ENCODE measurements around the gene PTPRF. TPM values are rescaled to one million over a fixed set of nuclear protein-coding genes. Genes with fewer than 3 reads are reported as not detected.
A peak's percentile ranks its signal among the peaks of the same experiment; 100 is the strongest.

The PTPRF gene
- total RNA-seq, 1 donor from 2014 or later: 2.9 TPM

- TF ChIP-seq CTCF (IDR thresholded peaks at IDR 0.05; ENCODE audit: borderline replicate concordance): no peak
- Histone ChIP-seq H3K27me3 (ENCODE audit: low read depth) (no peaks in the 10 kb centered on the region), H3K4me3 (no peak overlapping the region), H3K27ac (replicated peaks) (no peak overlapping the region), H3K36me3 (no peaks in the 10 kb centered on the region), H3K4me1 (peaks cover 21% of the 10 kb centered on the region), H3K9me3 (replicated peaks) (no peaks in the 10 kb centered on the region)
- DNase-seq: no peak
- intact Hi-C loops (cut with micrococcal nuclease): no loop called here
Measured at GRCh38 chr1:43538969-43539368, 8.3 kb downstream of the PTPRF start.

- no peak for DNase-seq
- intact Hi-C loops (cut with micrococcal nuclease): no loop called here
- H3K4me1 ChIP-seq: peaks cover 21% of the 10 kb centered on the region
- no peak overlapping the region for H3K27ac ChIP-seq (replicated peaks)
- H3K4me3 ChIP-seq: no peak overlapping the region
- no peak for TF ChIP-seq CTCF (IDR thresholded peaks at IDR 0.05; ENCODE audit: borderline replicate concordance)
- no peaks in the 10 kb centered on the region for H3K27me3 ChIP-seq (ENCODE audit: low read depth)
- H3K9me3 ChIP-seq (replicated peaks): no peaks in the 10 kb centered on the region
- H3K36me3 ChIP-seq: no peaks in the 10 kb centered on the region
Measured at GRCh38 chr1:43539726-43540434, 9.2 kb downstream of the PTPRF start.

- Histone ChIP-seq H3K27ac (replicated peaks) (no peak overlapping the region), H3K27me3 (ENCODE audit: low read depth) (no peaks in the 10 kb centered on the region), H3K9me3 (replicated peaks) (no peaks in the 10 kb centered on the region), H3K4me1 (peaks cover 21% of the 10 kb centered on the region), H3K4me3 (no peak overlapping the region), H3K36me3 (no peaks in the 10 kb centered on the region)
- intact Hi-C loops (cut with micrococcal nuclease): no loop called here
- DNase-seq: no peak
- TF ChIP-seq CTCF (IDR thresholded peaks at IDR 0.05; ENCODE audit: borderline replicate concordance): no peak
Measured at GRCh38 chr1:43540653-43541071, 10.0 kb downstream of the PTPRF start.

- TF ChIP-seq CTCF (IDR thresholded peaks at IDR 0.05; ENCODE audit: borderline replicate concordance): no peak
- DNase-seq: no peak
- no peak overlapping the region for H3K4me3 ChIP-seq
- no peaks in the 10 kb centered on the region for H3K27me3 ChIP-seq (ENCODE audit: low read depth)
- intact Hi-C loops (cut with micrococcal nuclease): no loop called here
- no peaks in the 10 kb centered on the region for H3K9me3 ChIP-seq (replicated peaks)
- peak overlapping the region; percentile 72 for H3K27ac ChIP-seq (replicated peaks)
- H3K4me1 ChIP-seq: peaks cover 24% of the 10 kb centered on the region
- H3K36me3 ChIP-seq: no peaks in the 10 kb centered on the region
Measured at GRCh38 chr1:43541141-43541540, 10.5 kb downstream of the PTPRF start.

GRCh38 chr1:43541721-43542401 lies 11.2 kb downstream of the PTPRF start:
- DNase-seq: peak; percentile 75
- Histone ChIP-seq H3K27ac (replicated peaks) (peak overlapping the region; percentile 72), H3K9me3 (replicated peaks) (no peaks in the 10 kb centered on the region), H3K4me3 (no peak overlapping the region), H3K4me1 (peaks cover 24% of the 10 kb centered on the region), H3K36me3 (no peaks in the 10 kb centered on the region), H3K27me3 (ENCODE audit: low read depth) (no peaks in the 10 kb centered on the region)
- intact Hi-C loops (cut with micrococcal nuclease): no loop called here
- no peak for TF ChIP-seq CTCF (IDR thresholded peaks at IDR 0.05; ENCODE audit: borderline replicate concordance)
